GM18508 (cell line): ENCODE data around the gene DGKE.

ENCODE experiments used
- ATAC-seq: cut with Tn5 transposase; IDR thresholded peaks from one replicate; pipeline ENCODE4 v1.9.1; 2021; ENCODE audit warnings: moderate number of reproducible peaks; ENCODE audit not compliant: insufficient read depth, unreplicated experiment

DGKE gene

GRCh38 chr17:56833809-56834379 lies at the start of gene DGKE, which contains the start of gene C17orf67:
TSS of gene DGKE (plus strand) at chr17:56834151. CDS start at chr17:56834796, 645 bp downstream.
TSS of gene C17orf67 (minus strand) at chr17:56833920. CDS start at chr17:56815810, 18,110 bp downstream.
- ATAC-seq: peak; percentile 48

GRCh38 chr17:56785405-56785804 lies 48.5 kb upstream of the DGKE start:
- ATAC-seq: no peak

GRCh38 chr17:56785997-56786680 lies 47.8 kb upstream of the DGKE start:
- ATAC-seq: no peak

- peak; percentile 84 for ATAC-seq
Observed at GRCh38 chr17:56786989-56787482, 46.9 kb upstream of the DGKE start.

- ATAC-seq: no peak
Observed at GRCh38 chr17:56792267-56792666, 41.7 kb upstream of the DGKE start.

- no peak for ATAC-seq
Observed at GRCh38 chr17:56793531-56793930, 40.4 kb upstream of the DGKE start.

GRCh38 chr17:56793957-56794356 lies 40.0 kb upstream of the DGKE start:
- no peak for ATAC-seq

- ATAC-seq: no peak
Observed at GRCh38 chr17:56795221-56795865, 38.6 kb upstream of the DGKE start.

- ATAC-seq: no peak
Observed at GRCh38 chr17:56796536-56796935, 37.4 kb upstream of the DGKE start.

GRCh38 chr17:56798916-56799315 lies 35.0 kb upstream of the DGKE start:
- no peak for ATAC-seq

- no peak for ATAC-seq
Observed at GRCh38 chr17:56801459-56802178, 32.3 kb upstream of the DGKE start.

GRCh38 chr17:56803071-56803470 lies 30.9 kb upstream of the DGKE start:
- ATAC-seq: no peak

- ATAC-seq: no peak
Observed at GRCh38 chr17:56804454-56804853, 29.5 kb upstream of the DGKE start.

- ATAC-seq: no peak
Observed at GRCh38 chr17:56806949-56807348, 27.0 kb upstream of the DGKE start.

GRCh38 chr17:56807723-56808122 lies 26.2 kb upstream of the DGKE start:
- no peak for ATAC-seq

GRCh38 chr17:56808503-56808902 lies 25.4 kb upstream of the DGKE start:
- no peak for ATAC-seq

GRCh38 chr17:56809106-56809819 lies 24.7 kb upstream of the DGKE start:
- ATAC-seq: no peak

GRCh38 chr17:56809820-56810179 lies 24.2 kb upstream of the DGKE start:
- no peak for ATAC-seq

- no peak for ATAC-seq
Observed at GRCh38 chr17:56810343-56810742, 23.6 kb upstream of the DGKE start.
